Keratinocyte (primary cell): ENCODE data around the gene DNASE1L3.

ENCODE experiments used
- EZH2 ChIP-seq: IDR thresholded peaks from one replicate; pipeline ENCODE4 v1.6.1; 2012; ENCODE audit warnings: inconsistent platforms, mild to moderate bottlenecking, low read length, moderate library complexity
- TF ChIP-seq, protein P1 (sequence below), 3 experiments: IDR thresholded peaks in 1 of 3; conservative IDR thresholded peaks in 1 of 3; optimal IDR thresholded peaks in 1 of 3; 2 replicates in 2 of 3; 3 replicates in 1 of 3; pipeline versions ENCODE3 to v1.5.1; 2011; ENCODE audit warnings: low read length in 3 of 3, mild to moderate bottlenecking in 3 of 3, moderate library complexity in 2 of 3, control low read depth in 1 of 3, inconsistent platforms in 1 of 3; ENCODE audit not compliant: insufficient read depth in 2 of 3; ENCODE audit errors: extremely low read depth in 1 of 3

GRCh38 chr3:58158442-58159153 is 52.2 kb downstream of the DNASE1L3 start:
- TF ChIP-seq, protein P1, sequence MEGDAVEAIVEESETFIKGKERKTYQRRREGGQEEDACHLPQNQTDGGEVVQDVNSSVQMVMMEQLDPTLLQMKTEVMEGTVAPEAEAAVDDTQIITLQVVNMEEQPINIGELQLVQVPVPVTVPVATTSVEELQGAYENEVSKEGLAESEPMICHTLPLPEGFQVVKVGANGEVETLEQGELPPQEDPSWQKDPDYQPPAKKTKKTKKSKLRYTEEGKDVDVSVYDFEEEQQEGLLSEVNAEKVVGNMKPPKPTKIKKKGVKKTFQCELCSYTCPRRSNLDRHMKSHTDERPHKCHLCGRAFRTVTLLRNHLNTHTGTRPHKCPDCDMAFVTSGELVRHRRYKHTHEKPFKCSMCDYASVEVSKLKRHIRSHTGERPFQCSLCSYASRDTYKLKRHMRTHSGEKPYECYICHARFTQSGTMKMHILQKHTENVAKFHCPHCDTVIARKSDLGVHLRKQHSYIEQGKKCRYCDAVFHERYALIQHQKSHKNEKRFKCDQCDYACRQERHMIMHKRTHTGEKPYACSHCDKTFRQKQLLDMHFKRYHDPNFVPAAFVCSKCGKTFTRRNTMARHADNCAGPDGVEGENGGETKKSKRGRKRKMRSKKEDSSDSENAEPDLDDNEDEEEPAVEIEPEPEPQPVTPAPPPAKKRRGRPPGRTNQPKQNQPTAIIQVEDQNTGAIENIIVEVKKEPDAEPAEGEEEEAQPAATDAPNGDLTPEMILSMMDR (optimal IDR thresholded peaks at IDR 0.05 in 1 of 3, IDR thresholded peaks at IDR 0.05 in 1 of 3, conservative IDR thresholded peaks at IDR 0.05 in 1 of 3; ENCODE audit: extremely low read depth in 1 of 3, insufficient read depth in 2 of 3, low read length in 3 of 3), result no peak
- no peak for TF ChIP-seq EZH2
